Measurements from ENCODE around the gene MTUS2.
A peak's percentile ranks its signal among the peaks of the same experiment; 100 is the strongest.

Gene MTUS2

GRCh38 chr13:29472332-29472961 lies 652.3 kb downstream of the MTUS2 start:
- H3K4me3 Mint-ChIP-seq, result no peak overlapping the region
- H3K36me3 Mint-ChIP-seq (ENCODE audit: low read depth), result no peaks in the 10 kb centered on the region
- peak; percentile 71 for DNase-seq
- peak; percentile 87 for TF ChIP-seq CTCF (IDR thresholded peaks at IDR 0.05)
- H3K4me1 Mint-ChIP-seq, result no peaks in the 10 kb centered on the region
- no peaks in the 10 kb centered on the region for H3K9me3 Mint-ChIP-seq
- H3K27ac Mint-ChIP-seq, result no peak overlapping the region
- peaks cover 11% of the 10 kb centered on the region for H3K27me3 Mint-ChIP-seq (ENCODE audit: low read depth, poor library complexity)

- Mint-ChIP-seq H3K9me3 (no peaks in the 10 kb centered on the region), H3K27me3 (ENCODE audit: low read depth, poor library complexity) (peaks cover 11% of the 10 kb centered on the region), H3K4me1 (no peaks in the 10 kb centered on the region), H3K4me3 (no peak overlapping the region), H3K36me3 (ENCODE audit: low read depth) (no peaks in the 10 kb centered on the region), H3K27ac (no peak overlapping the region)
- no peak for DNase-seq
- TF ChIP-seq CTCF (IDR thresholded peaks at IDR 0.05), result no peak
These were observed 653.0 kb downstream of the MTUS2 start for GRCh38 chr13:29473166-29473565.

- Mint-ChIP-seq H3K4me1 (no peaks in the 10 kb centered on the region), H3K4me3 (no peak overlapping the region), H3K9me3 (no peaks in the 10 kb centered on the region), H3K27me3 (ENCODE audit: low read depth, poor library complexity) (peaks cover 11% of the 10 kb centered on the region), H3K27ac (no peak overlapping the region), H3K36me3 (ENCODE audit: low read depth) (no peaks in the 10 kb centered on the region)
- no peak for TF ChIP-seq CTCF (IDR thresholded peaks at IDR 0.05)
- no peak for DNase-seq
These were observed 654.9 kb downstream of the MTUS2 start for GRCh38 chr13:29474991-29475390.

- H3K4me3 Mint-ChIP-seq, result no peak overlapping the region
- no peaks in the 10 kb centered on the region for H3K9me3 Mint-ChIP-seq
- H3K27ac Mint-ChIP-seq, result no peak overlapping the region
- H3K27me3 Mint-ChIP-seq (ENCODE audit: low read depth, poor library complexity), result peaks cover 8% of the 10 kb centered on the region
- TF ChIP-seq CTCF (IDR thresholded peaks at IDR 0.05), result no peak
- DNase-seq, result no peak
- H3K36me3 Mint-ChIP-seq (ENCODE audit: low read depth), result no peaks in the 10 kb centered on the region
- H3K4me1 Mint-ChIP-seq, result no peaks in the 10 kb centered on the region
These were observed 655.9 kb downstream of the MTUS2 start for GRCh38 chr13:29476046-29476445.

GRCh38 chr13:29479716-29480492 lies 659.8 kb downstream of the MTUS2 start:
- H3K4me1 Mint-ChIP-seq, result peaks cover 16% of the 10 kb centered on the region
- TF ChIP-seq CTCF (IDR thresholded peaks at IDR 0.05), result no peak
- DNase-seq, result no peak
- H3K4me3 Mint-ChIP-seq, result no peak overlapping the region
- no peak overlapping the region for H3K27ac Mint-ChIP-seq
- peaks cover 8% of the 10 kb centered on the region for H3K27me3 Mint-ChIP-seq (ENCODE audit: low read depth, poor library complexity)
- no peaks in the 10 kb centered on the region for H3K36me3 Mint-ChIP-seq (ENCODE audit: low read depth)
- no peaks in the 10 kb centered on the region for H3K9me3 Mint-ChIP-seq
